Measurements from ENCODE around the gene FLNB.
"Not testable (repeated sequence)": the region's sequence is repeated elsewhere in the genome, so short reads cannot be mapped to it uniquely, and the experiment has no call there.

FLNB gene

DNA sequence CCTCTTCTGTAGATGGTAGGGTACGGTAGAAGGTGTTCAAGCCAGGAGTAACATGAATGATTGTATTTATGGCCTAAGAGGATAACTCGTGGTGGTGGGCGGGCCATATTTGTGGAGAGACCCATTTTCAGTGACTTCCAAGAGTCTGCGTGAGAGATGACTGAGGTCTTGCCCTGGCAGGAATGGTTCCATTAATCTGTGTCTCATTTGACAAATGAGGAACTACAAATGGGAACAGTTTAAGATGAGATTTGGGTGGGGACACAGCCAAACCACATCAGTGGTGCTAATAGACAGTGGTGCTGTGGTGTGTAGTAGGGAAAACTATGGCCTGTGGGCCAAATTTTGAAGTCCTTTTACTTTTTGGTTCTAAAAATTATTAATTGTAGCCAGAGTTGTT lies 47.1 kb downstream of the FLNB start:
- DNase-seq: no peak

DNA sequence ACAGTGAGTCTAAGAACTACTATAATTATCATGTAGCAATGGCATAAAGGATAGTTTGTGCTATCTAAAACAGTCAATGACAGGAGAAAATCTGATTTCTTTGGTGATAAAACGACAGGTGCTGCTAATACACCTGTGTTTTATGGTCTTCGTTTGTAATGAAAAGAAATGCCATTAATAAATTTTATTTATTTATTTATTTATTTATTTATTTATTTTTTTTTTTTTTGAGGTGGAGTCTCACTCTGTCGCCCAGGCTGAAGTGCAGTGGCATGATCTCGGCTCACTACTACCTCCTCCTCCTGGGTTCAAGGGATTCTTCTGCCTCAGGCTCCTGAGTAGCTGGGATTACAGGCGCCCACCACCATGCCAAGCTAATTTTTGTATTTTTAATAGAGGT lies 47.7 kb downstream of the FLNB start:
- DNase-seq: not testable (repeated sequence)

DNA sequence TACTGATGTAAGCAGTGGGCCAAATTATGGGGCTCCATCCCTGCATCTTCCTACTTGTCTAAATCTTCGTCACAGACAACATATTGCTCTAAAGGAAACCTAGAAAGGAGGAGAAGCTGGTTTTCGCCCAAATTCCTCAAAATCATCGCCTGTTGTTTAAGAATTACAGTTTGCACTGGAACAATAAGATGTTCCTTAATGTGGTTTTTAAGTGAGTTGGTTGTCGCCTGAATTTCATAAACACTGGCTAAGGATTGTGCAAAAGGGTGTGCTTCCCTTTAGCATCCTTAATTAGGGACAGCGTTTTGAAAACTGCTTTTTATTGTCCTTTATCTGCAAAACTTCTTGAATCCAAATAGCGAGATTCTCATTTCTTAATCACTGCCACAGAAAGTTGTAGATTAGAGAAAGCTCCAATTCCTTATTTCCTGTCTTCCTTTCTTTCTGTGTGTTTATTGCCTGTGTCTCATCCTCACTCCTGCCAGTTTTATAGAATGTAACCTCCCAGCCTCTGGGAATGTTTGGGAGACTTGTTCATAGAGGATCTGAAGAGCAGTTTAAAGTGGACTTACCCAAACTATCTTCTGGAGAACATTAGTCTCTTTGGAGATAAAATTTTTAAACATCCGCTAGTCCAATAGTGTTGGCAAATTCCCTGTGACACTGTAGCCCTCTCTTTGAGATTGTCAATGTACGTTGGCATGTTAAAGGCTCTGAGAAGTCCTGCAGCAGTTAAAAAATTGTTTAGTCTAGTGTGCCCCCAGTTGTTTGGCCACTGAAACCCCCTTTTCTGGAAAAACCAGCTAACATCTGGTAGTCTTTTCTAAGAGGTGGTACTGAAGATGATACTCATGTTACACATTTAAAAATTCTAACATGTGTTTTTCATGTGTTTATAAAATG lies 50.4 kb downstream of the FLNB start:
- DNase-seq: no peak

DNA sequence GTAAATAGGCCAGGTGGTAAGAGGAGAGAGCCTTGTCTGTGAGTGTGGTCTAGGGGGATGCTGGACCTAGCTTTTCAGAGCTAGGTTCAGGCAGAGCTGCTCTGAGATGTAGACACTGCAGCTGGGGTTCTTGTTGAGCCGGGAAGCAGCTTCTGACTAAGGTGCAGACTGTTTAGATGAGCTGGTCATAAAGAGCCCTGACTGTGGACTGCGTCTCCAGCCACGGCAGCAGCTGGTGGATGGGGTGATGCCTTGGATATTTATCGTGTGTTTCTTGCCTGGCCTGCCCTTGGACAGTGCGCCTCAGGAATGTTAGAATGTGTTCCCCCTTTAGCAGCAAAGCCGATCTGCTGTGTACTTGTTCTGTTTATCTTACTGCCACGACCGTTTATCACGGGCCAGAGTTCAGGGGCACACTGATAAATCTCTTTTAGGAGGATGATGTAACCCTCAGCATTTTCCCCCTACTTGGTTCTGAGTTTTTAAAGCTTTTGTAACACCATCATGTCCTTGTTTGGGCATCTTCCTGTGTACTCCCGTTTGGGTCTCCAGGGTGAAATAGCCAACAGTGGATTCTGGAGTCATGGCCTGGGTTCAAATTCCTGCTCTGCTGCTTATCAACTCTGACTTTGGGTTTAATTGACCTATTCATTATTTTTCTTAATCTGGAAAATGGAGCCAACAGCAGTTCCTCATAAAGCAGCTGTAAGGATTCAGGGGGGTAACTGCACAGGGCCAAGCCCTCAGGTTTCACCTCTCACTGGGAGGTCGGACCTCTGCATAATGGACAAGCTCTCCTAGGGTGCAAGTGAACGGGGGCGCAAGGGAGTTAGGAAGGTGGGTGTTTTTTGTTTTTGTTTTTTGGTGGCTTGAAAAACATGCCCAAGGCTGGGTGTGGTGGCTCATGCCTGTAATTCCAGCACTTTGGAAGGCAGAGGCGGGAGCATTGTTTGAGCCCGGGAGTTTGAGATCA lies 51.4 kb downstream of the FLNB start:
- DNase-seq: no peak

DNA sequence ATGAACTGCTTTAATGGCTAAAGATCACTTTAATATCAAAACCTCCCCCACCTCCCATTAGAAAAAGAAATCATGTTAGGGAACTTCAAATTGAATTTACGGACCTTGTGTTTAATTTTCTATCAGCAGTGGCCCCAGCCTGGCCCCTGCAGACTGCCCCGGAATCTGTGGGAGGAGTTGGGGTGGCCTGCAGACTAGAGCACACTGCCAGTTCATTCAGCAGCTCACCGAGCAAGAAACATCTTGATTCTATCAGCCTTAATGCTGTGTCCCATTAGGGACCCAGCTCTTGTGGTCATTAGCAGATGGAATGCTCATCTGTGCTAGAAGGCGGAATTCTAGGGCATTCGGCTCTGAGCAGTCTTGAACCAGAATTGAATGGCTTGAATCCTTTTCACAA lies 54.2 kb downstream of the FLNB start:
- DNase-seq: no peak

DNA sequence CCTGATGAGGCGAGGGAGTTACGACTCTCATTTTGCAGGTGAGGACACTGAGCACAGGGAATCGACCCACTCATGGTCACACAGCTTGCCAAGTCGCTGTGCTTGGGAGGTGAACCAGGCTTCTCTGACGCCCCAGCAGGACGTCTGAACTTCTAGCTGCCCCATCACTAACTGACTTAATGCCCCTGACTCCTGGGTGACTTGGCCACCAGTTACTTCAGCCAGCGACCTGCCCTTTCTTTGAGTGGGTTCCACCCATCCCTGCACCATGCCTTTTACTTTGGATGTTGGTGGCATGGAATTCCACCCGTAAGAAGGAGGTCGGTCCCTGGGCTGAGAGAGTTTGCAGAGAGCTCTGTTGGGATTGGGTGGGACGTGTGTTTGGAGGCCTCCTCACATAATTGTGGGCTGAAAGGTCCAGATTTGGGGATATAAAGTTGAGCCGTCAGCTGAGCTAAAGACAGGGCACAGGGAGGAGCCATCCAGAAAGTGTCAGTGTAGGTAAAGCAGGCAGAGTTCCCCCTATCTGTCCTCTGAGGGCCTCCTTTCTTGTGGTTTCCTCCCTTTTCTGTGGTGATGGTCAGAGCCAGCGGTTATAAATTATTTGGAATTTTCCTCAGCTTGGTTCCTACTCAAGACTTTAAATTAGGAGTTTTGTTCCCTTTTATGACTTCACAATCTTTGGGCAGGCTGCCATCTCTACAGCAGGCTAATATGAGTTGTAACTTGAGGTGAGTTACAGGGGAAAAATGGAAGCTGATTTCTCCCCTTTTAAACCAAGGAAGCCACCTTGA lies 55.0 kb downstream of the FLNB start:
- no peak for DNase-seq

DNA sequence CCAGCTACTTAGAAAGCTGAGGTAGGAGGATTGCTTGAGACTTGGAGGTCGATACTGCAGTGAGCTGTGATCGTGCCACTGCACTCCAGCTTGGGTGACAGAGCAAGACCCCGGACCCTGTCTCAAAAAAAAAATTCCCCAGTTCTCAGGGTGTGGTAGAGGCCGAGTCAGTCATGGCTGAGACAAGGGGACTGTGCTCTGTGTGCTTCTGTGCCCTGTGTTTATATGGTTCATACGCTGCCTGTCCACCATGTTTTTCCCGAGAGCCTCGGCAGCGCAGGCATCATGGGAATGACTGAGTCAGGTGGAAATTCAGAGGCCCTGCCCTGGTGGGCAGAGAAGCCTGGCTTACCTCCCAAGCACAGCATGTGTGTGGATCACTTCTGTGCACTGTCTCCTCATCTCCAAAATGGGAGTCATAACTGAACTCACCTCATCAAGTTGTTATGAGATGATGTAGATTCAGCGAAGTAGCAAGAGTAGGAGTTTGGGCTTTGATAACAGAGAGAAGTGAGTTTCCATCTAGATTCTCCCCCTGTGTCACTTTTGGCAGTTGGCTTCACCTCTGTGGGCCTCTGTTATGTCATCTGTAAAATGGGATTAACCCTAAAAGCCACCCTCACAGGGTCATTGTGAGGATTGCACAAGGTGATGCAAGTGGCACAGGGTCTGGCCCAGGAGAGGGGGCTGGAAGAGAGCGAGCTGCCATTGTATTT lies 56.9 kb downstream of the FLNB start:
- DNase-seq: no peak

DNA sequence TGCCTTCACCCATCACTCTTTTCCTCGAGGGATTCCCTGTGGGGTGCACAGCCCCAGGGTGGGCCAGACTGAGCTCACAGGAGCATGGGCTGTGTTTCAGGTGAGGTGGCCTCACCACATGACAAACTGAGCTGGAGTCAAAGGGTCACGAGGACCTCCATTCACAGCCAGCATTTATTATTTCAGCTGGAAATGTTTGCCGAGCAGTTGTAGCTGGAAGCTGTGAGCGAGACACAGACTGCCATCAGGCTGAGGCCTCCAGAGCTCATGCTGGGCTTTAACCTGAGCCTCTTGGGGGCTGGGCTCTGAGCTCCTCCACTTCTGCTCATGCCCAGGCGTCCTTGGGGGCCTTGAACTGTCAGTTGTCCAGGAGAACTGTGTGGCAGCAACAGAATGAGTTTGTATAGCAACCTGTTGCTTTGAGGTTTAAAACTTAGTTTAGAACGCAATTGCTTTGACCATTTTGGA lies 57.5 kb downstream of the FLNB start:
- DNase-seq: no peak

DNA sequence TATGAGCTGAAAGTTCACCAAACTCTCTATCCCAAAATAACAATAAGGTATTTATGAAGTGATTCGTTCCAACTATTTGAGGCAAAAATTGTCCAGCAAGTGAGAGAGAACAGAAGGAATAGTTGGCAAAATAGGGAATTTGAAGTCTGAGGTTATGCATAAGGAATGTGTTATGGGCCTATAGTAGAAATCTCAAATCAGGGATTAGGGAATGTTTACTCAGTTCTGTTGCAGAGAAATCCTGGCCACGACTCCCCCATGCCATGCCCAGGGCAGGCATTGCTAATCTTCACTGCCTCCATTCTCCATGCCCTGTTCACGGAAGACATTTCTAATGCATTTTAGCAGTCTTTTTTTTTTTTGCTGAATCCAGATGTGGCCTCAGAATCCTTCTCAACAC lies 58.6 kb downstream of the FLNB start:
- no peak for DNase-seq

DNA sequence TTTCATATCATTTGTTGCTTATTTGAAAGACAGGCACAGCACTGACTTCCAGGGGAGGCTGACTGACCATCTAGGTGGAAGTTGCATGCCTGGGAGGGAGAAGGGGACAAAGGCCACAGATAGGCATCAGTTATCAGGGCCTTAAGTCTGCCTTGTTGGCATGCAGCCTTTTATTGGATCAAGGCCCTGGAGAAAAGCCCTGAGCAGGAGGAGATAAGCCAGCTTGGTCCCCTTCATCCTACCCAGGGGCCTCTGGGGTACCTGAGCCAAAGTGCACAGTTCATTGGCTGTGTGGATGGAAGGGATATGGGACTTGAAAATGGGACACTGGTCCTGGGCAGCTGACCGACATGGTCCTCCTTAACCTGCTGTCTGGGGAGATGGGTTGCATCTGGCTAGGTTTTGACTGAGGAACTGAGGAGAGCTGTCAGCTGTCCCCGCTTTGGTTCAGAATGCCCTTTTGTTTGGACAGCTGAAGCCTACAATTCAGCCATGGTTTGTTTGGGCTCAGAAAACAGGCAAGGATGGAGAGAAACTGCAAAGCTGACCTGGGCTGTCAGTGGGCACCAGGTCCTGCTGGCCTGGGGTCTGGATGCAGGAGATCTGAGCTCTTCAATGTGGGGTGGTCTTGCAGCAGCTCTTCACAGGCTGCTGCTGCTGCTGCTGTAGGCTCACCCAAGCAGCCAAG lies 60.0 kb downstream of the FLNB start:
- no peak for DNase-seq

DNA sequence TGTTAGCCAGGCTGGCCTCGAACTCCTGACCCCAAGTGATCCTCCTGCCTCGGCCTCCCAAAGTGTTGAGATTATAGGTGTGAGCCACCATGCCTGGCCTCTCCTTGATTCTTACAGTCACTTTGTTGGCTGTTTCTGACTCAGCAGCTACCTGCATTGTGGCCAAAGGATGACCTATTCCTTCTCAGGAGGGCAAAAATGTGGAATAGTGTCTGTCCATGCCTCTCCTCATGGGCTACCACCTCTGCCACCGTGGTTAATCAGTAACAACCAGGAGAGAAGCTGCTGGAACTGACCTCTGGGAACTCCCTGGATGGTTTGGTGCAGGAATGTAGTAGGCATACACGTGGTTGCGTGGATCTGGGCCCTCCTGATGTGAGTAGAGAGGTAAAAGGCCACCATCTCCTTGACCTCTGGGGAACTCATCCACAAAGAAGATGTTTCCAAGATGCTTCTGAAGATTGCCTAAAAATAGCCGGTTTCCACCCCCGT lies 63.3 kb downstream of the FLNB start:
- no peak for DNase-seq

DNA sequence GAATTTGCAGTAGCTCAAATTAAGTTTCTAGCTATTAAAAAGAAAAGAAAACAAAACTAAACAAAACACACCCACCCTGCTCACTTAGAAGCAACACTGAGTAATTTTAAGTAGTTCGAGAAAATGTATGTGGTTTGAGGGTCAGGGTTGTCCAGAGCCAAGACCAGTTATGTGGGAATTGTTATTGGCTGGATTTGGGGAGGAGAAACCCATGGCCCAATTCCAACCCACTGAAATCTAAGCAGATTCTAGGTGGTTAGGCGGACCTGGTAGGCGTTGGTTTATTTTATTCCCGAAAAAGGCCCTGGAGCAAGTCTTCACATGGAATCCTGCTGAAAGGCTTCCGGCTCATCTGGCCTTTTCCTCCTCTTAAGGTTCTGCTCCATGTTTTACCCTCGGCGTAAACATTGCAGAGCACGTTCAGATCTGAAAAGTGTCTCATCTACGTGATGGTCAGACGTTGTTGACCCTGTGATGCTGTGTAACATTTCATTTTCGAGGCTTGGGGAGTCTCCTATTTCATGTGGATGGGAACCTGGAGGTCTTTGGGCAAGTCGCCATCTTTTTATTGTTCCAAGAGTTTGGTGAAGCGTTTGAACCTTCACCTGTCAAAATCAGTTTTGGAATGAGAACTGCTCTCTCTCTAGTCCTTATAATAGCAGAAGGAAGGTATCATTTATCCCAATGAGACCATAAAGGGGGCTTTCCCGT lies 64.0 kb downstream of the FLNB start:
- no peak for DNase-seq

DNA sequence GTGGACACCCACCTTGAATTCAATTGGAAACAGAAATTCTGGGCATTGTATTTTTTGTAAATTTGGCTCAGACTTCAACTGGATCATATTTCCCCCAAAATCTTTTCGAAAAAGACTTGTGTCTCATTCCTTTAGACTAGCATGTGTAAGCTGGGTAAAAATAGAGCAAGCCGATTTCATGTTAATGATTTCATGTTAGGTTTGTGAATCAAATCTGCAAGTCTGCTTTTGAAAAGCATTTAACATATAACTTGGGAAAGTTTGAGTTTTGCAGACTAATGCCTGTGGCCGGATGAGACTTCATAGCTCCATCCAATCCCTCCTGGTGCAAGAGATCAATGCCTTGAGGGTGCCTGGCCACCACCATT lies 64.5 kb downstream of the FLNB start:
- DNase-seq: no peak

DNA sequence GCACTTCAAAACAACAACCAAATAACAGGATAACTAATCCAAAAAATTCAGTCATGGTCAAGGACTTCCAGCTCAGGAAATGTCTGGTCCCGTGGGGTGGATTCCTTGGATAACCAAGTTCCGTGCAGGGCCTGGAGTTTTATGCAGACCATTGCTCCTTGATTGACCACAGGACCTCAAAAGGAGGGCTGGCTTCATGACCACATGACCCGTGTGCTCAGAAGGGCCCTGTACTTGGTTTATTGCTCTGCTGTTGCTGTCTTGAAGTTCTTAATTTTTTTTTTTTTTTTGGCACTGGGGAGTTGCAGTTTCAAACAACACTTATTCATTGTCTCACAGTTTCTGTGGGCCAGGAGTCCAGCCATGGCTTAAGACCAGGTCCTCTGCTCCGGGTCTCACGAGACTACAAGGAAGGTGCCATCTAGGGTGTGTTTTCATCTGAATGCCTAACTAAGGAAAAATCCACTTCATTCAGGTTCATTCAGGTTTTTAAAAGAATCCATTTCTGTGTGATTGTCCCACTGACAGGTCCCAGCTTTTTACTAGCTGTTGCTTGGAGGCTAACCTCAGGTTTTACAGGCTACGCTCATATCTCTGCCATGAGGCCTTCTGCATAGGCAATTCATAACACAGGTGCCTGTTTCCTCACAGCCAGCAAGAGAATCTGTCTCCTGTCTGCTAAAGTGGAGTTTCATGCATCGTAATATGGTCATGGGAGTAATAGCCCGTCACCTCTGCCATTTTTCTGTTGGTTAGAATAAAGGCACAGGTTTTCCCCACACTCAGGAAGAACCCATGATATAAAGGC lies 65.3 kb downstream of the FLNB start:
- DNase-seq: no peak

DNA sequence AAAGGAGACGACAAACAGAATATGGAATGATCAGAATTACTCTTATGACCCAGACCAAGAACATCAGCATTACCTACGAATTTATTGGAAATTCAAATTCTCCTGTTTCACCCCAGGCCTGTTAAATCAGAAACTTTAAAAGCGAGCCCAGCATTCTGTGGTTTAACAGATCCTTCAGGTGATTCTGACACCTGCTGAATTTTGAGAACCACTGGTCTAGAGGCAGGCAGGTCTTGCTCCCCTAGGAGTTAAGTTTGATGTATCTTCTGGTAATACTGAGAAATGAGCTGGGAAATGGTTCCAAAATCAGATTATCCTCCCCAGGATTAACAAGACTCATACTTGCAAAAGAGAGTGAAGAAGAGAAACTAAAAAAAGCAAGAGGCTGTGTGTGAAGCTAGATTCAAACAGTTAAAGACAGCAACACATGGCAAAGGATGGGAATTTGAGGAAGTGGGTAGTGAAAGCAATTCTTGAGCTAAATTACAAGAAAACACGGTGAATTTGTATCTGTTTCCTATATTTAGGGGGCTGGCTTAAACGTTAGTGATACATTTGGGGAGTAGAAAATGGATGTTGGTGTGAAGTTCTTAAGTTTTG lies 66.0 kb downstream of the FLNB start:
- DNase-seq: no peak

DNA sequence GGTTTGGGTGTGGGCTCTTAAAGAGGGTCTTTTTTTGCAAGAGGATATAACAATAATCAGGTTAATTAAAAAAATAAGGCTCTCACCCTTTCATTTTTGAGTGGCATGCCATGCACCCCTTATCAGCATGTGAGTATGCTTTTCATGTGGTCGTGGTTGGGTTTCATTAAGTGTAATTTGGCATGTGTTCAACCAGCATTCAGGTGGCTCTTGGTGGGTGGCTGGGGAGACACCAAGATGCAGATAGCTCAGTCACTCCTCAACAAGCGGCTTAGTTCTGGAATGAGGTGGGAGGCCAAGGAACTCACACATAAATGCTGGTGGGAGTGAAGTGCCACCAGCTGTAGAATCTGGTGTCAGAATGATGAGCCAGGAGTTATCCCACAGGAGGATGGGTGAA lies 66.8 kb downstream of the FLNB start:
- DNase-seq: no peak

DNA sequence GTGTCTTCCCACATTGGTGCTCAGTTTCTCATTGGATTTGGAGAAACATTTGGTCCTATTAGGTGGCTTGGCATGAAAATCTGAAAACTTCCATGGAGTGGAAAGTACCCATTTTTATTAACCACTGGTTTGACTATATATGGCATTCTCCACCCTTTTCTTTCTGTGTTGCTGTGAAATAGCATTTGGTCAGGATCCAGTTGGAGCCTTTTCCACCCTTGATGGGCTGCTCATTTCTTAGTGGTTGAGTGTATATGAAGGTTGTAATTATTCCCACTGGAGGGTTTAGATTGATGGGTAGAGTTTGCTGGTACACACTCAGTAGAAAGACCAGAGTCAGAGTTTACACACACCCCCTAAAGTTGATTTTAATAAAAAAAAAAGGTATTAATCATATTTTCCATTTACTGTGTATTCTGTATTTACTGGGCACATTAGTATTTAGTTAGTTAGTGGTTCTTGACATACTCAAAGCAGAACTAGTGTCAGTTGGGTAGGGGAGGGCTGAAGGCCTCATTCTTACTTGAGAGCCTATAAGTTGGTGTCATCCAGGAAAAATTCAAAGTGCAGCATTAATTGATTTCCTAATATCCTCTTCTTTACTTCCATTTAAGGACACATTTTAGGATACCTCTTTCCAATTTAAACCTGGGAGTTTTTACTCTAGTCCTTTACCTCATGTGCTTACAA lies 69.5 kb downstream of the FLNB start:
- no peak for DNase-seq

DNA sequence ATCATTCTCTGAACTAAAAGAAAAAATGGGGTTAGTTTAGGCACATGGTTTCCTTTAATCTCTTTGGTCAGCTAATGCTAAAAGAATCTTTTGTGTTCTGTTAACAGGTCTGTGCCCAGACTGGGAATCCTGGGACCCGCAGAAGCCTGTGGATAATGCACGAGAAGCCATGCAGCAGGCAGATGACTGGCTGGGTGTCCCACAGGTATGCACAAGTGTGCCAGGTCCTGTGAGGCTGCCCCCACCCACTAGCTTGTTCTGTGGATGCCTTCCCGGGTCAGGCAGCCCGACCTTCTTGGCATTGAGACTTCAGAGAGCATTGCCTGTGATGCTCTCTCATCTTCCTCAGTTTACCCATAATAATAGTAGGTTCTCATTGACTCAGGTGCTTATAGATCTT lies 70.4 kb downstream of the FLNB start:
- no peak for DNase-seq

DNA sequence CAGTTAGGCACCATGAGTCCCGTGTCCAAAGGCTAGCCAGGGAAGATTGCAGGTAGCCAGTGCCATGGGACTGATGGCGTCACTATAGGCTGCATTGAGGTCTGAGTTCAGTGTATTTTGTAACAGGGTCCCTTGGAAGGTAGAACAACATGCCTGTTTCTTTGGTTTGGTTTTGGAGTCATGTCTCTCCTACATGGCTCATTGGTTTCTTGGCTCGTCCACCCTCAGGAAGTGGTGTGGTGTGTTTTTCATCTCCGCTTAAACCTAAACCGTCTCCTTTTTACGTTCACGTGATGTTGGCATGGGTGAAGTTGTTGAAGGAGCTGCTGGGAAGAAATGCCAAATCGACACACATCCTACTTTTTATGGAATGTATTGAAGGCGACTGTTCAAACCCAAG lies 71.6 kb downstream of the FLNB start:
- DNase-seq: no peak

Measured in NCI-H748 treated with DMSO at 0.1 percent for 48 hours (cell line).